Lower leg skin (tissue), 3 donors: Measurements from ENCODE around the gene ARHGAP24.

Source experiments
- POLR2A ChIP-seq, 2 donors: fragments of 450-650 bp; IDR thresholded peaks; one replicate each; pipeline ENCODE4 v1.6.1; 2016 to 2017; ENCODE audit warnings: antibody characterized with exemption in 2 of 2, mild to moderate bottlenecking in 1 of 2, moderate library complexity in 1 of 2
- TF ChIP-seq, protein P1 (sequence below), 3 donors: fragments of 450-650 bp; IDR thresholded peaks; one replicate each; pipeline ENCODE4 v1.5.1; 2016; ENCODE audit warnings: antibody characterized with exemption in 3 of 3, mild to moderate bottlenecking in 3 of 3, moderate library complexity in 2 of 3

DNA sequence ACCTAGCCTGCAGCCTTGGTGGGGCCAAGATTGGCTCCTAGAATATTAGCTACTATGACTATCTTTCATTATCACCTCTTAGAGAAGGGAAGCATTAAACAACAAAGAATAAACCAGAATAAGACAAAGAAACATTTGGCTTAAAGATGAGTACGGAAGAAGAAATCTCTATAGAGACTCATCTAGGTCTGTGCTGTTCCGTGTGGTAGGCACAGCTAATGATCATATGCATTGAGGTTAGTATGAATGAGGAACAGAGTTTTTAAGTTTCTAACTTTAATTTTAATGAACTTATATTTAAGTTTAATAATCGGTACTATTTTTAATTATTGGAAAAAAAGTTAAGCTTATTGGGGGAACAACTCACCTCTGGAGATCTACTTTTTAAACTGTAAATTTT is 24.6 kb downstream of the ARHGAP24 start:
- TF ChIP-seq, protein P1, sequence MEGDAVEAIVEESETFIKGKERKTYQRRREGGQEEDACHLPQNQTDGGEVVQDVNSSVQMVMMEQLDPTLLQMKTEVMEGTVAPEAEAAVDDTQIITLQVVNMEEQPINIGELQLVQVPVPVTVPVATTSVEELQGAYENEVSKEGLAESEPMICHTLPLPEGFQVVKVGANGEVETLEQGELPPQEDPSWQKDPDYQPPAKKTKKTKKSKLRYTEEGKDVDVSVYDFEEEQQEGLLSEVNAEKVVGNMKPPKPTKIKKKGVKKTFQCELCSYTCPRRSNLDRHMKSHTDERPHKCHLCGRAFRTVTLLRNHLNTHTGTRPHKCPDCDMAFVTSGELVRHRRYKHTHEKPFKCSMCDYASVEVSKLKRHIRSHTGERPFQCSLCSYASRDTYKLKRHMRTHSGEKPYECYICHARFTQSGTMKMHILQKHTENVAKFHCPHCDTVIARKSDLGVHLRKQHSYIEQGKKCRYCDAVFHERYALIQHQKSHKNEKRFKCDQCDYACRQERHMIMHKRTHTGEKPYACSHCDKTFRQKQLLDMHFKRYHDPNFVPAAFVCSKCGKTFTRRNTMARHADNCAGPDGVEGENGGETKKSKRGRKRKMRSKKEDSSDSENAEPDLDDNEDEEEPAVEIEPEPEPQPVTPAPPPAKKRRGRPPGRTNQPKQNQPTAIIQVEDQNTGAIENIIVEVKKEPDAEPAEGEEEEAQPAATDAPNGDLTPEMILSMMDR (IDR thresholded peaks at IDR 0.05): no peak
- TF ChIP-seq POLR2A (IDR thresholded peaks at IDR 0.05): no peak
